HepG2 (cell line): ENCODE measurements around the gene APOBEC3H. TPM values are rescaled to one million over a fixed set of nuclear protein-coding genes. Genes with fewer than 3 reads are reported as not detected.

ENCODE experiments used
- ARID3A ChIP-seq: IDR thresholded peaks from 2 replicates; pipeline ENCODE4 v1.6.1; 2012; ENCODE audit warnings: low read depth, low read length, improper control_type of control experiment
- ARNTL ChIP-seq: sonication (generic); formaldehyde crosslinking; IDR thresholded peaks from 2 replicates; pipeline ENCODE4 v1.4.0; 2020; ENCODE audit warnings: mild to moderate bottlenecking, missing genetic modification reagents
- E2F5 ChIP-seq: sonication (generic); formaldehyde crosslinking; conservative IDR thresholded peaks from 2 replicates; pipeline ENCODE4 v1.4.0; 2020; ENCODE audit warnings: missing genetic modification reagents
- ERF ChIP-seq: IDR thresholded peaks from 2 replicates; pipeline ENCODE4 v1.6.1; 2018; ENCODE audit warnings: missing biosample characterization, missing genetic modification reagents
- HOXA5 ChIP-seq: sonication (generic); formaldehyde crosslinking; IDR thresholded peaks from 2 replicates; pipeline ENCODE4 v1.4.0; 2020; ENCODE audit warnings: missing genetic modification reagents
- MAX ChIP-seq: IDR thresholded peaks from 2 replicates; pipeline ENCODE4 v1.6.1; 2012; ENCODE audit warnings: inconsistent platforms
- PAXIP1 ChIP-seq: sonication (generic); formaldehyde crosslinking; conservative IDR thresholded peaks from 2 replicates; pipeline ENCODE4 v1.4.0; 2020; ENCODE audit warnings: mild to moderate bottlenecking, missing genetic modification reagents, moderate library complexity
- RBM22 ChIP-seq: fragments of 200-400 bp; formaldehyde crosslinking; optimal IDR thresholded peaks from 2 replicates; pipeline ENCODE3; 2017; ENCODE audit warnings: mild to moderate bottlenecking, low read length, moderate library complexity
- RFX1 ChIP-seq: fragments of 450-650 bp; IDR thresholded peaks from 2 replicates; pipeline ENCODE4 v1.6.1; 2017
- SALL2 ChIP-seq: sonication (generic); formaldehyde crosslinking; IDR thresholded peaks from 2 replicates; pipeline ENCODE4 v1.8.1; 2023; ENCODE audit warnings: mild to moderate bottlenecking, missing genetic modification reagents, inconsistent platforms
- SMARCE1 ChIP-seq: fragments of 450-650 bp; IDR thresholded peaks from 2 replicates; pipeline ENCODE4 v1.6.1; 2017; ENCODE audit warnings: borderline replicate concordance
- SOX5 ChIP-seq: IDR thresholded peaks from 2 replicates; pipeline ENCODE4 v1.6.1; 2016; ENCODE audit warnings: borderline replicate concordance
- TRIM22 ChIP-seq: fragments of 450-650 bp; IDR thresholded peaks from 2 replicates; pipeline ENCODE4 v1.6.1; 2017
- ZNF101 ChIP-seq: sonication (generic); formaldehyde crosslinking; IDR thresholded peaks from 2 replicates; pipeline ENCODE4 v1.4.0; 2020; ENCODE audit warnings: mild to moderate bottlenecking, low read depth, missing genetic modification reagents, borderline replicate concordance
- ZNF17 ChIP-seq: sonication (generic); formaldehyde crosslinking; IDR thresholded peaks from 2 replicates; pipeline ENCODE4 v1.5.0; 2020; ENCODE audit warnings: mild to moderate bottlenecking, missing genetic modification reagents
- ZNF383 ChIP-seq: sonication (generic); formaldehyde crosslinking; IDR thresholded peaks from 2 replicates; pipeline ENCODE4 v1.4.0; 2020; ENCODE audit warnings: missing genetic modification reagents, mild to moderate bottlenecking, borderline replicate concordance
- ZNF75D ChIP-seq: sonication (generic); formaldehyde crosslinking; IDR thresholded peaks from 2 replicates; pipeline ENCODE4 v1.8.1; 2023; ENCODE audit warnings: missing genetic modification reagents, mild to moderate bottlenecking, borderline replicate concordance
- polyA plus RNA-seq, 8 experiments: library from polyadenylated mRNA; depleted of rRNA in 3 of 8; stranded (reverse) in 7 of 8; unstranded in 1 of 8; fragments of >200 nt; fragmentation: Illumina TruSeq in 4 of 8; extraction: Trizol in 4 of 8; gene quantifications; 2 replicates each; pipeline versions ENCODE4 v1.2.1 to v1.2.3, GENCODE V29; 2011 to 2016; ENCODE audit warnings: low read depth in 4 of 8, missing spikeins in 1 of 8, mixed read lengths in 1 of 8; ENCODE audit not compliant: insufficient read depth in 1 of 8
- total RNA-seq, 5 experiments: library from RNA; depleted of rRNA; stranded (reverse); fragments of >200 nt; fragmentation: Illumina TruSeq; extraction: Trizol; gene quantifications; 2 replicates each; pipeline ENCODE4 v1.2.3, GENCODE V29; 2016; ENCODE audit warnings: low read depth in 1 of 5

APOBEC3H gene
- total and polyA plus RNA-seq, 2 of the 13 experiments (the other 11 are each of a cell fraction or from before 2014, with no cell fraction given) = 0.18 to 0.31 TPM

GRCh38 chr22:39110631-39111561, 13.9 kb downstream of the APOBEC3H start (continued):
- TF ChIP-seq ZNF17 (CRISPR knock-in tag) (no peak), E2F5 (CRISPR knock-in tag) (no peak), ARNTL (CRISPR knock-in tag) (no peak), TRIM22 (no peak), ARID3A (no peak), SOX5 (peak; percentile 80), MAX (no peak), SMARCE1 (no peak), SALL2 (CRISPR knock-in tag) (no peak), RBM22 (no peak), ERF (no peak), ZNF75D (CRISPR knock-in tag) (no peak), RFX1 (no peak), ZNF383 (CRISPR knock-in tag) (no peak), PAXIP1 (0 out of 2 replicates have a peak, but pooled peaks have one; percentile 15), HOXA5 (CRISPR knock-in tag) (peak; percentile 96), ZNF101 (CRISPR knock-in tag) (no peak)
